ENCODE measurements around the gene CAND2.

- TF ChIP-seq CTCF (IDR thresholded peaks at IDR 0.05) (no peak), POLR2A (IDR thresholded peaks at IDR 0.05) (no peak)
Measured at GRCh38 chr3:12839156-12839946, 42.9 kb downstream of the CAND2 start.
